ENCODE data around the gene NOTUM. TPM values are rescaled to one million over a fixed set of nuclear protein-coding genes. Genes with fewer than 3 reads are reported as not detected.
"Not testable (repeated sequence)": the region's sequence is repeated elsewhere in the genome, so short reads cannot be mapped to it uniquely, and the experiment has no call there.

The NOTUM gene
- total RNA-seq, 1 donor from 2014 or later = 0.53 TPM

DNA sequence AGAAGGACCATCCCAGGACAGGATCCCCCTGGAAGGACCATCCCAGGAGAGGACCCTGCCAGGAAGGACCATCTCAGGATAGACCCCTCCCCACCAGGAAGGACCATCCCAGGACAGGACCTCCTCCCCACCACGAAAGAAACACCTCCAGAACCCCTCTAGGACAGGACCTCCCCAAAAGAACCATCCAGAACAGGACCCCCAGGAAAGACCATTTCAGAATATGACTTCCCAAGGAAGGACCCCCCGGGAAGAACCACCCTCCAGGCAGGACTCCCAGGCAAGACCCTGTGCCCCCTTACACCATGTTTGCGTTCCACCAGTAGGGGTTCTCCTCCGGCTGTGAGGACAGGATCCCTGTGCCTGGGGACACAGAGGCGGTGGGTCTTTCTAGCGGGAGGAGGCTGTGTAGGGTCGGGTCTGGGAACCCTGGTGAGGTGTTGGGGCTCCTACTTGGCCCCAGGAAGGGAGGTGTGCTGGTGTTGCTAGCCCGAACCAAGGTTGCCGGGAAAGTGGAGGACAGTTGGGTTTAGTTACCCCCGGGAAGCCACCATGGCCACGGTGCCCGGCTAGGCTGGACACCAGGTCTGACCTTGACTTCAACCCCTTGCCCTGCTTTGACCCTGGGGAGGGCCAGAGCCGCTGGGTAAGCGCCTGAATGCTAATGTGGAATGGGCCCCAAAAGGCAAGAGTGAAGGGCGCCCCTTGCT is 2.2 kb downstream of the NOTUM start:
- DNase-seq (ENCODE audit: low read depth) = no peak

- no peak for DNase-seq (ENCODE audit: low read depth)
Observed at GRCh38 chr17:81957691-81958432, 3.1 kb downstream of the NOTUM start.

GRCh38 chr17:81956607-81957589 is 4.1 kb downstream of the NOTUM start:
- no peak for DNase-seq (ENCODE audit: low read depth)

- DNase-seq (ENCODE audit: low read depth) = no peak
Observed at GRCh38 chr17:81955756-81956544, 5.0 kb downstream of the NOTUM start.

DNA sequence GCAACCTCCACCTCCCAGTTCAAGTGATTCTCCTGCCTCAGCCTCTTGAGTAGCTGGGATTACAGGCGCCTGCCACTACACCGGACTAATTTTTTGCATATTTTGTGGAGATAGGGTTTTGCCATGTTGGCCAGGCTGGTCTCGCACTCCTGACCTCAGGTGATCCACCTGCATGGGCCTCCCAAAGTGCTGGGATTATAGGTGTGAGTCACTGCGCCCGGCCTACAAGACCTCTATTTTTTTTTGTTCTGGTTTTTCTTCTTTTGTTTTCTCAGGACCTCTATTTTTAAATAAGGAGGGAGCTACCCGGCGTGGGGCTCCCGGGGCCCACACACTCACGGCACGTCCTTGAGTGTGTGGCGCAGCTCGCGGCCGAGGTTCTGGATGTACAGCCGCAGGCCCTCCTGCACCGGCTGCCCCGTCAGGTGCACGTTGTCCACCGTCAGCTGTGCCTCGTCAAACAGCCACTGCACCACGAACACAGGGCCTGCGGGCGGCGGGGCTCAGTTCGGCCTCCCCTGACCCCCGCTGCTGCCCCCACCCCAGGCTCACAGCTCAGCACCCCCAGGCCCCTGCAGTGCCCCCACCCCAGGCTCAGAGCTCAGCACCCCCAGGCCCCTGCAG is 5.8 kb downstream of the NOTUM start:
- no peak for DNase-seq (ENCODE audit: low read depth)

DNA sequence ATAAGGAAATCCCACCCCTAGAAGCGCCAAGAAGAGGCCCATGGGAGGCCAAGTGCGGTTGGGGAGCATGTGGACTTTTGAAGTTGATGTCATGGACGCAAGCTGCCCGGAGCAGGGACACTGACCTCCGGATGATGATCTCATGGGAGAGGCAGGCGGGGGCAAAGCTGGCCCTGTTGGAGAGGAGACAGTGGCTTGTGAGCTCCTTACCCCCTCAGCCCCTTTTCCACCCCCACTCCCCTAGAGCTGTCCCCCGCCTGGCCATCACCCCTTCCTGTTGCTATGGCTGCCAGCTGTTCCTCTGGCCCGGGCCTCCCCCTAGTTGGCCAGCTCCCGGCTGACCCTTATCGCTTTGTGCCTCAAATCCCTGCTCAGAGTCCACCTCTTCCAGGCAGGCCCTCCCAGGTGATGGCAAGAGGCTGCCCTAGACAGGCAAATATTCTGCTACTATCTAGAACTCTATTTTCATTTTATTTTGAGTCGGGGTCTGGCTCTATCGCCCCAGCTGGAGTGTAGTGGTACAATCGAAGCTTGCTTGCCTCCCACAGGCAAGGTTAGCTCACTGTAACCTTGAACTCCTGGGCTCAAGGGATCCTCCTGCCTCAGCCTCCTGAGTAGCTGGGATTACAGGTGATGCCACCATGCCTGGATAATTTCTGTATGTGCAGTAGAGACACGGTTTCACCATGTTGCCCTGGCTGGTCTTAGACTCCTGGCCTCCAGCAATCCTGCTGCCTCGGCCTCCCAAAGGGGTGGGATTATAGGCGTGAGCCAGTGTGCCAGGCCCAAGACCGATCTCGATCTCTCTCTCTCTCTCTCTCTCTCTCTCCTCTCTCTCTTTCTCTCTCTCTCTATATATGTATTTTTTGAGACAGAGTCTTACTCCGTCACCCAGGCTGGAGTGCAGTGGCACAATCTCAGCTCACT is 6.6 kb downstream of the NOTUM start:
- no peak for DNase-seq (ENCODE audit: low read depth)

DNA sequence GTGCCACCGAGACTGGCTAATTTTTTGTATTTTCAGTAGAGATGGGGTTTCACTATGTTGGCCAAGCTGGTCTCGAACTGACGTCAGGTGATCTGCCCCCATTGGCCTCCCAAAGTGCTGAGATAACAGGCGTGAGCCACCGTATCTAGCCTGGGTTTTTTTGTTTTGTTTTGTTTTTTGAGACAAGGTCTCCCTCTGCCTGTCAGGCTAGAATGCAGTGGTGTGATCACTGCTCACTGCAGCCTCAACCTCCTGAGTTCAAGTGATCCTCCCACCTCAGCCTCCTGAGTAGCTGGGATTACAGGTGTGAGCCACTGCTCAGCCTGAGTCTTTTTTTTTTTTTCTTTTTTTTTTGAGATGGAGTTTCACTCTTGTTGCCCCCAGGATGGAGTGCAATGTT is 7.5 kb downstream of the NOTUM start:
- DNase-seq (ENCODE audit: low read depth) = not testable (repeated sequence)

DNA sequence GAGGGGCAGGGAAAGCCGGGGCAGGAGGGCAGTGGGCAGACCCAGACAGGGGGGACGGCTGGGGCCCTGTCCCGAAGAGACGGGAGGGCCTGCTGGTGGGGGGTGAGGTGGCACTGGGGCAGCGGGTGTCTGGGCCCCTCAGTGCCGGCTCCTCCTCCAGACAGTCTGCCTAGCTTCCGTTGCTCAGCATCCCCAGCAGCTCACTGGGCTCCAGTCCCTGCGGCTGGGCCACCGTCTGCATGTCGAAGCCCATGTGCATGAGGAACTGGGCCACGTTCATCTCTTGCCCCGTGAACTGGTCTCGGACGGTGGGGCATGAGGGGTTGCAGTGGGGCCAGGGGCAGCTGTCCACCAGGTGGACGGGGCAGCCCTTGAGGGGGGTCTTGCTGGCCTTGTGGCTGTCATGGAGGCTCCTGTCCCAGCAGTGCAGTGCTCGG is 8.2 kb downstream of the NOTUM start:
- DNase-seq (ENCODE audit: low read depth) = no peak

DNA sequence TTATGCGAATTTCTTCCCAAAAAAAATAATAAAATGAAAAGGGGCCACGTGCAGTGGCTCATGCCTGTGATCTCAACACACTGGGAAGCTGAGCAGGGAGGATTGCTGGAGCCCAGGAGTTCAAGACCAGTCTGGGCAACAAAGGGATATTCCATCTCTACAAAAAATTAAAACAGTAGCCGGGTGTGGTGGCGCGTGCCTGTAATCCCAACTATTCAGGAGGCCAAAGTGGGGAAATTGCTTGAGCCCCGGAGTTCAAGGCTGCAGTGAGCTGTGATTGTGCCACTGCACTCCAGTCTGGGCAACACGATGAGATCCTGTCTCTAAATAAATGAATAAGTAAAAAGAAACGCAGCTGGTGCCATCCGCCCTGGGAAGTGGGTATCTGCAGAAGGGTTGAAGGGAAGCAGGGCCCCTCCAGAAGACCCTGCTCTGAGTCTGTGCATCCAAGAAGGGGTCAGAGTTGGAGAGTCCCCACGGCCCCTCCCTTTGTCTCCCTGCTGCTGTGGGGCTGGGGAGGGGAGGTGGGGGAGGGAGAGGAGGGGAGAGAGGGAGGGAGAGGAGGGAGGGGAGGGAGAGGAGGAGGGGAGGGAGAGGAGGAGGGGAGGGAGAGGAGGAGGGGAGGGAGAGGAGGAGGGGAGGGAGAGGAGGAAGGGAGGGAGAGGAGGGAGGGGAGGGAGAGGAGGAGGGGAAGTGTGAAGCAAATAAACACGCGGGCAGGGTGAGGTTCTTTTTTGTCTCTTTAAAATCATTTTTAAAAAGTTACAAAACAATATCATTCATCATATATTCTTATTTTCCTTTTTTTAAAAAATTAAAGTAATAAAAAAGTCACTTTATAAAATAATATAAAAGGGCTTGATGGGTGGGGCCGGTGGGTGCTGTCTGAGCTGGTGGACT is 9.0 kb downstream of the NOTUM start:
- DNase-seq (ENCODE audit: low read depth) = no peak

DNA sequence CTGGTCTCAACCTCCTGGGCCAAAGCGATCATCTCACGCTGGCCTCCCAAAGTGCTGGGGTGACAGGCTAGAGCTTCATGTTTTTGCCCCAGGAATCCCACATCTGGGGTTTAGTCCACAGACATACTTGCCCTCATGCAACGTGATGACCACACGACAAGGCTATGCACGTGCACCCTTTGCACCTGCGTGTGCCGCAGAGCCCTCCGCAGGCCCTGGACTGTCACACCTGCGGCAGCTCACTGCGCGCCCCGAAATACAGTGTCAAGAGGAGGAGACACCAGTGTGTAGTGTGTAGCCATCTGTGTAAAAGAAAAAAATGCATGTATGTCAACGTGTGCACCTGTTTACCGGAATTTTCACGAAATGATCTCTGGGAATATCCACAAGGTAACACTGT is 10.5 kb downstream of the NOTUM start:
- no peak for DNase-seq (ENCODE audit: low read depth)

DNA sequence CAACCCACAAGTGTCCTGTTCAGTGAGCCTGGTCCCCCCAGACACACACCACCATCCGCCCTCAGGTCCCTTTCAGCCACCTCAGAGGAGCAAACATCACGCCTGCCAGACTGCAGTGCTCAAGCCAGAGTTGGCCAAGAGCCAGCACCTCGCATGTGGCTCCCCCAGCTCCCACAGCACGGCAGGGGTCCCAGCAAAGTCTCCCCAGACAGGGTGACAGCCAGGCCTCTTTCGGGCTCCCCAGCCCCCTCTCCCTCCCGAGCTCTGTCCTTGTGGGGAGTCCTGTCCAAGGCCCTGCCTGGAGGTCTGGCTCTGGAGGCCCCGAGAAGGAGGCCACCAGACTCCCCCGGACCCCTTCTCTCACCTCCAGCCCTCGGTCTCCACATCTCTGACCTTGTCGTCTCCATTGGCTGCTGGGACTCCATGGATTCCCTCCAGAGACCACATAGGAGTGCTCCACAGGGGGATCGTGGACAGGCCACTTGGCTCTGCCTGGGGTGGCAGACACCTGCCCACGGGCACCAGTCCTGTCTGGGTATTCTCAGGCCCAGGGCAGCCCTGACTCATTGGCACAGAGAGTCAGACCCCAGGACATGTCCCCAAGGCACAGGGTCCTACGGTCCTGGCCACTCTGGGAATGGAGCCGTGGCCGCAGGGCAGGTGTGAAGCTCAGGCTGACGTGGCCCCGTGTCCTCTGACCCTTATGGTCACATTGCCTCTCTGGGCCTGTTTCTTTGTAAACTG is 12.2 kb downstream of the NOTUM start:
- no peak for DNase-seq (ENCODE audit: low read depth)

DNA sequence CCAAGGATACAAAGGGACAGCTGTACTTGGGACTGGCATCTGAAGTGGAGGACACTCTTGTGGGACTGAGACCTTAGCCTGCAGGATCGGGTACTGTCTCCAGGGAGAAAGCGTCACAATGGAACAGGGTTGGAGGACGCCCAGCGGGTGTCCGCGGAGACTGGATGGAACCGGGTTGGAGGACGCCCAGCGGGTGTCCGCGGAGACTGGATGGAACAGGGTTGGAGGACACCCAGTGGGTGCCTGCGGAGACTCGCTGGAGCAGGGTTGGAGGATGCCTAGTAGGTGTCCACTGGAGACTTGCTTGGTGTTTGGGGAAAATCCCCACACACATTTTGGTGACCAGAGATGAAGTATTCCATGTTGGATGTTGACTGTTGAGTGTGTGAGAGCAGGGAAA is 13.8 kb downstream of the NOTUM start, which contains the start of gene MYADML2:
TSS of gene MYADML2 (minus strand) at position 45 of the 400 bp plus-strand sequence. CDS start 5,492 bp downstream, outside the sequence.
- no peak for DNase-seq (ENCODE audit: low read depth)

- no peak for DNase-seq (ENCODE audit: low read depth)
Observed at GRCh38 chr17:81944858-81945257, 16.1 kb downstream of the NOTUM start.

DNA sequence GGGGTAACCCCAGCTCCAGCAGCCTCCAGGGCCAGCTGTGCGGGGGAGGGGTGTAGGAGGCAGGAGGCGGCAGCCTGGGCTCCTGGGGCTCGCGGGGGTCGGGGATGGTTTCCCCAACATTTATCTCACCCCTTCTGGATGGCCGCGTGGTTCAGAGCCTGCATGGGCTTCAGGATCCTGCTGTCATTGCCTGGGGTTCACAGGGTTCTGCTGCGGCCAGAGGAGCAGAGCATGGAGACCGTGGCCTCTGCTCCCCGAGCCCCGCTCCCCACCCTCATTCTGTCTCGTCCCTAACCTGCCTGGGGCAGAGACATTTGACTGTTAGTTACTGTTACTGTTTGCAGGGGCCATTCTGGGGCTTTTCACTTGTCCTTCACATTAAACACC is 18.8 kb downstream of the NOTUM start:
- DNase-seq (ENCODE audit: low read depth) = no peak

DNA sequence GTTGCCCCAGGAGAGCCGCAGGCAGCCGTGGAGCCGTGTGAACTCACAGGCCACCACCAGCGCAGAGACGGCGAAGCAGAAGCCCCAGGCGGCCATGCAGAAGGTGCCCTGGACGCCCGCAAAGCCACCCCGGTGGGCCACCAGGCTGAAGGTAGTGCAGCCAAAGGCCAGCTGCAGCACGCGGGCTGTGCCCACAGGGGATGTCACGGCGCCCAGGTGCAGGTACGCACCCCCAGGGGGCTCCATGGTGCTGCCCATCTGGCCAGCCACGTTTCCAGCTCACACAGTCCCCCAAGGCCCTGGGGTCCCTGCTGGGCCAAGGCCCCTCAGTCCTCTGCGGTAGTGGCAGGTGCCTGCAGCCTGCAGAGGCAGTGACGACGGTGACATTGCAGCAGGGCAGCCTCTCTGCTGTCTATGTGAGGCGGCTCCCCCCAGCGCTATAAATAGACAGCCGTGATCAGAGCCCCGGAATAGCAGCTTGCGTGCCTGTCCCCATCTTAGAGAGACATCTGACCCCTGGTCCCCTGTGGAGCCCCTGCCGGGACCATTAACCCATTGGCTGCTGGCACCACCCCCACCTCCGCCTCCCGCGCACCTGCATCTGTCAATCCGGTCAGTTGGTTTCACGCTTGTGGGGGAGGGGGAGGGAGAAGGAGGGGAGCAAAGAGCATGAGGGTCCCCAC is 19.4 kb downstream of the NOTUM start:
- peak; percentile 92 for DNase-seq (ENCODE audit: low read depth)

All from myocyte (in vitro differentiated cells).